SK-N-SH (cell line): ENCODE measurements around the gene OPCML. TPM values are rescaled to one million over a fixed set of nuclear protein-coding genes. Genes with fewer than 3 reads are reported as not detected.

Experiments used
- CTCF ChIA-PET: fragments of 300-600, 350-600 bp; formaldehyde crosslinking; extraction: SDS; loops from one replicate; lab custom pipeline; 2021; lab: Yijun Ruan, JAX
- POLR2A ChIA-PET: fragments of 350-600 bp; sonication (Branson Sonifier 250); formaldehyde crosslinking; extraction: SDS; loops from one replicate; lab custom pipeline; 2020; ENCODE audit warnings: antibody characterized with exemption, inconsistent platforms; lab: Yijun Ruan, JAX
- DNase-seq: peaks from one replicate; pipeline ENCODE4 v3.0.0; 2012
- H2AFZ ChIP-seq: fragments of 200-600 bp; sonication (generic); 2 replicates; pipeline ENCODE4 v1.8.1; 2016; ENCODE audit warnings: antibody characterized with exemption, mild to moderate bottlenecking, low read depth
- H3F3A ChIP-seq: fragments of 200-600 bp; sonication (generic); replicated peaks from 2 replicates; pipeline ENCODE3; 2016; ENCODE audit warnings: antibody characterized with exemption, mild to moderate bottlenecking; ENCODE audit not compliant: insufficient read depth
- H3K27ac ChIP-seq, 2 experiments: fragments of 200-500 bp in 1 of 2; fragments of 200-600 bp in 1 of 2; sonication (Bioruptor generic) in 1 of 2; sonication (generic), shearing (Covaris generic) in 1 of 2; 2 replicates each; pipeline versions ENCODE4 v1.5.1 to v1.6.1; 2014 to 2016; ENCODE audit warnings: low read depth in 2 of 2, inconsistent platforms in 1 of 2, low read length in 1 of 2, mild to moderate bottlenecking in 1 of 2, mixed read lengths in 1 of 2
- H3K27me3 ChIP-seq: fragments of 200-600 bp; sonication (generic), shearing (Covaris generic); 2 replicates; pipeline ENCODE4 v1.6.1; 2016; ENCODE audit warnings: mixed run types; ENCODE audit not compliant: insufficient read depth
- H3K36me3 ChIP-seq, 2 experiments: fragments of 200-500 bp in 1 of 2; fragments of 200-600 bp in 1 of 2; sonication (Bioruptor generic) in 1 of 2; sonication (generic) in 1 of 2; replicated peaks in 1 of 2; 2 replicates each; pipeline versions ENCODE3 to v1.5.1; 2014 to 2016; ENCODE audit warnings: low read length in 1 of 2, mild to moderate bottlenecking in 1 of 2; ENCODE audit not compliant: insufficient read depth in 2 of 2, control insufficient read depth in 1 of 2
- H3K4me1 ChIP-seq, 2 experiments: fragments of 200-500 bp in 1 of 2; fragments of 200-600 bp in 1 of 2; sonication (Bioruptor generic) in 1 of 2; sonication (generic), shearing (Covaris generic) in 1 of 2; 2 replicates each; pipeline versions ENCODE4 v1.5.1 to v1.6.1; 2014 to 2016; ENCODE audit warnings: low read depth in 1 of 2, low read length in 1 of 2, mixed run types in 1 of 2; ENCODE audit not compliant: insufficient read depth in 2 of 2, control insufficient read depth in 1 of 2
- H3K4me2 ChIP-seq: fragments of 200-600 bp; sonication (generic), shearing (Covaris generic); 2 replicates; pipeline ENCODE4 v1.6.1; 2017; ENCODE audit warnings: mixed run types
- H3K4me3 ChIP-seq, 2 experiments: fragments of 200-500 bp in 1 of 2; fragments of 200-600 bp in 1 of 2; sonication (Bioruptor generic) in 1 of 2; sonication (generic), shearing (Covaris generic) in 1 of 2; 2 replicates each; pipeline versions ENCODE4 v1.5.1 to v1.8.1; 2014 to 2016; ENCODE audit warnings: low read depth in 2 of 2, inconsistent platforms in 1 of 2, low read length in 1 of 2, mild to moderate bottlenecking in 1 of 2, mixed read lengths in 1 of 2, moderate library complexity in 1 of 2
- H3K79me2 ChIP-seq: fragments of 200-600 bp; sonication (generic); 2 replicates; pipeline ENCODE4 v1.8.1; 2017; ENCODE audit warnings: mild to moderate bottlenecking; ENCODE audit not compliant: insufficient read depth
- H3K9ac ChIP-seq: fragments of 200-600 bp; sonication (generic); 2 replicates; pipeline ENCODE4 v1.6.1; 2017; ENCODE audit warnings: mixed run types
- H3K9me2 ChIP-seq: fragments of 200-600 bp; sonication (generic); 2 replicates; pipeline ENCODE4 v1.6.1; 2017; ENCODE audit warnings: mixed run types
- H3K9me3 ChIP-seq: fragments of 200-600 bp; sonication (generic); 2 replicates; pipeline ENCODE4 v1.6.1; 2017; ENCODE audit warnings: mixed run types, mild to moderate bottlenecking, moderate library complexity
- H4K20me1 ChIP-seq: fragments of 200-600 bp; sonication (generic); 2 replicates; pipeline ENCODE4 v1.6.1; 2017; ENCODE audit warnings: mild to moderate bottlenecking, mixed run types; ENCODE audit not compliant: insufficient read depth
- CHD2 ChIP-seq: fragments of 150-350 bp; IDR thresholded peaks from 2 replicates; pipeline ENCODE4 v1.6.1; 2018; ENCODE audit warnings: low read length; ENCODE audit not compliant: partially characterized antibody
- CTCF ChIP-seq: fragments of 200-600 bp; sonication (generic); IDR thresholded peaks from 2 replicates; pipeline ENCODE4 v1.6.1; 2017; ENCODE audit warnings: antibody characterized with exemption, mild to moderate bottlenecking, moderate library complexity
- ELF1 ChIP-seq: IDR thresholded peaks from 2 replicates; pipeline ENCODE4 v1.4.0; 2012
- EP300 ChIP-seq, 2 experiments: IDR thresholded peaks; 2 replicates each; pipeline versions ENCODE4 v1.4.0 to v1.6.1; 2012; ENCODE audit warnings: borderline replicate concordance in 1 of 2, low read depth in 1 of 2, low read length in 1 of 2
- FOSL2 ChIP-seq: IDR thresholded peaks from 2 replicates; pipeline ENCODE4 v1.4.0; 2012; ENCODE audit warnings: low read depth, mild to moderate bottlenecking, moderate library complexity, borderline replicate concordance
- GATA2 ChIP-seq: sonication (generic); formaldehyde crosslinking; IDR thresholded peaks from 2 replicates; pipeline ENCODE4 v1.5.0; 2020; ENCODE audit warnings: mild to moderate bottlenecking, missing genetic modification reagents
- IRF3 ChIP-seq: fragments of 150-350 bp; IDR thresholded peaks from 2 replicates; pipeline ENCODE4 v1.6.1; 2016; ENCODE audit warnings: mild to moderate bottlenecking, low read depth, low read length
- MXI1 ChIP-seq: IDR thresholded peaks from 2 replicates; pipeline ENCODE4 v1.6.1; 2012; ENCODE audit warnings: mild to moderate bottlenecking, low read depth, low read length, improper control_type of control experiment
- NFIC ChIP-seq: IDR thresholded peaks from 2 replicates; pipeline ENCODE4 v1.4.0; 2012; ENCODE audit warnings: borderline replicate concordance
- PBX3 ChIP-seq: IDR thresholded peaks from 2 replicates; pipeline ENCODE4; 2012
- POLR2AphosphoS5 ChIP-seq: IDR thresholded peaks from 2 replicates; pipeline ENCODE4 v1.6.1; 2012; ENCODE audit warnings: low read depth, low read length
- RAD21 ChIP-seq: IDR thresholded peaks from 2 replicates; pipeline ENCODE4 v1.6.1; 2012; ENCODE audit warnings: mild to moderate bottlenecking, low read length
- REST ChIP-seq: IDR thresholded peaks from 2 replicates; pipeline ENCODE4 v1.6.1; 2012; ENCODE audit warnings: mild to moderate bottlenecking, low read depth, low read length, moderate library complexity
- SMC3 ChIP-seq: IDR thresholded peaks from 2 replicates; pipeline ENCODE4 v1.6.1; 2012; ENCODE audit warnings: low read depth, low read length, improper control_type of control experiment
- TAF1 ChIP-seq: IDR thresholded peaks from 2 replicates; pipeline ENCODE4 v1.6.1; 2012; ENCODE audit warnings: low read depth, mild to moderate bottlenecking, low read length, moderate library complexity, borderline replicate concordance
- TCF12 ChIP-seq: IDR thresholded peaks from 2 replicates; pipeline ENCODE4 v1.4.0; 2012
- USF2 ChIP-seq: fragments of 150-350 bp; IDR thresholded peaks from 2 replicates; pipeline ENCODE4 v1.6.1; 2017; ENCODE audit warnings: antibody characterized with exemption, low read length, low read depth, borderline replicate concordance
- WGBS: methylation state at CpG from one replicate; pipeline ENCODE4 v1.1.6; 2017; ENCODE audit warnings: low lambda C conversion rate; 5-methylcytosine and 5-hydroxymethylcytosine counted together
- polyA plus RNA-seq, 3 experiments: library from polyadenylated mRNA; depleted of rRNA; stranded (reverse); fragments of >200 nt; gene quantifications; 2 replicates each; pipeline ENCODE4 v1.2.3, GENCODE V29; 2012

The OPCML gene
- polyA plus RNA-seq, 1 of the 3 experiments (the other 2 are of a cell fraction), result not detected

- TF ChIP-seq RAD21 (no peak), TCF12 (no peak), GATA2 (CRISPR knock-in tag) (no peak), FOSL2 (no peak), SMC3 (no peak), IRF3 (no peak), ELF1 (no peak), TAF1 (no peak), CTCF (no peak), REST (no peak), PBX3 (no peak), MXI1 (no peak), POLR2AphosphoS5 (no peak), NFIC (no peak), USF2 (no peak), CHD2 (no peak), EP300 (IDR thresholded peaks at IDR 0.05; ENCODE audit: borderline replicate concordance in 1 of 2, low read depth in 1 of 2, low read length in 1 of 2) (no peak)
- Histone ChIP-seq H3K9me3 (no peaks in the 10 kb centered on the region; the same call in 1 of the 2 replicates), H3K4me1 (no peaks in the 10 kb centered on the region; a peak in 1 of 4 replicates), H3K27me3 (no peaks in the 10 kb centered on the region), H3K79me2 (no peaks in the 10 kb centered on the region), H4K20me1 (no peaks in the 10 kb centered on the region), H3K4me3 (no peak overlapping the region), H3K4me2 (no peak overlapping the region), H3K9ac (no peak overlapping the region), H3K36me3 (no peaks in the 10 kb centered on the region), H3K27ac (no peak overlapping the region), H2AFZ (no peak overlapping the region), H3F3A (no peaks in the 10 kb centered on the region), H3K9me2 (no peaks in the 10 kb centered on the region)
- DNase-seq, result no peak
- CTCF ChIA-PET, result interaction anchor here (1.0 kb wide), 1 partner anchor 58 kb away, joined by 3 read pairs; no protein-coding TSS in a partner anchor
- POLR2A ChIA-PET, result no interaction called here
- 24% methylated on average over 5 of the region's 5 CpGs for WGBS
Observed at GRCh38 chr11:133024301-133024700, 508.0 kb downstream of the OPCML start.
